Panc1 (cell line): Measurements from ENCODE around the gene NCDN. TPM values are rescaled to one million over a fixed set of nuclear protein-coding genes. Genes with fewer than 3 reads are reported as not detected.

ENCODE experiments used
- ATAC-seq: fragments of 200-7000 bp; cut with Tn5 transposase; 2 replicates; pipeline ENCODE4 v1.9.1; 2020; ENCODE audit warnings: mild to moderate bottlenecking, moderate library complexity
- BruUV-seq: library from RNA; stranded (reverse); fragments of 400-500 nt; replicated peaks from 2 replicates; lab custom pipeline; 2021; lab: Mats Ljungman, UMichigan
- CTCF ChIA-PET: fragments of 300-600 bp; sonication (Branson Sonifier 250); formaldehyde crosslinking; loops from one replicate; lab custom pipeline; 2022; ENCODE audit warnings: antibody characterized with exemption; lab: Charles Lee
- POLR2A ChIA-PET: fragments of 300-600 bp; sonication (Branson Sonifier 250); formaldehyde crosslinking; loops from one replicate; lab custom pipeline; 2022; ENCODE audit warnings: antibody characterized with exemption; lab: Charles Lee
- DNase-seq: peaks from one replicate; pipeline ENCODE4 v3.0.0-alpha.2; 2010; ENCODE audit warnings: low read depth, low spot score
- H3K27ac ChIP-seq: 2 replicates; pipeline ENCODE4 v1.5.1; 2011; ENCODE audit warnings: mild to moderate bottlenecking, low read length, inconsistent platforms
- H3K27me3 ChIP-seq: fragments of 200-500 bp; sonication (Bioruptor generic); 2 replicates; pipeline ENCODE4 v1.6.0; 2014; ENCODE audit warnings: low read length, inconsistent platforms; ENCODE audit not compliant: control insufficient read depth, insufficient read depth
- H3K36me3 ChIP-seq: fragments of 200-500 bp; sonication (Bioruptor generic); 2 replicates; pipeline ENCODE4 v1.5.1; 2014; ENCODE audit warnings: inconsistent platforms, mild to moderate bottlenecking, low read length, moderate library complexity; ENCODE audit not compliant: control insufficient read depth, insufficient read depth
- H3K4me1 ChIP-seq: 2 replicates; pipeline ENCODE4 v1.5.1; 2011; ENCODE audit warnings: inconsistent platforms, mild to moderate bottlenecking, low read length, moderate library complexity; ENCODE audit not compliant: control insufficient read depth, insufficient read depth
- H3K4me3 ChIP-seq, 2 experiments: 2 replicates each; pipeline ENCODE4 v1.5.1; 2011 to 2012; ENCODE audit warnings: low read depth in 2 of 2, low read length in 2 of 2, mild to moderate bottlenecking in 2 of 2, inconsistent platforms in 1 of 2, moderate library complexity in 1 of 2
- H3K9me3 ChIP-seq: fragments of 200-500 bp; sonication (Bioruptor generic); 2 replicates; pipeline ENCODE4 v1.5.1; 2014; ENCODE audit warnings: low read depth, mild to moderate bottlenecking, inconsistent platforms, low read length, moderate library complexity; ENCODE audit not compliant: control insufficient read depth, insufficient read depth
- POLR2AphosphoS5 ChIP-seq: IDR thresholded peaks from 2 replicates; pipeline ENCODE4 v1.6.1; 2012; ENCODE audit warnings: mild to moderate bottlenecking, low read depth, low read length, moderate library complexity
- REST ChIP-seq, 2 experiments: IDR thresholded peaks; 2 replicates each; pipeline ENCODE4 v1.6.1; 2011 to 2012; ENCODE audit warnings: low read depth in 2 of 2, control low read depth in 1 of 2, low read length in 1 of 2, mild to moderate bottlenecking in 1 of 2, moderate library complexity in 1 of 2; ENCODE audit not compliant: insufficient read depth in 1 of 2
- SIN3A ChIP-seq: IDR thresholded peaks from 2 replicates; pipeline ENCODE4 v1.6.1; 2012; ENCODE audit warnings: low read depth, mild to moderate bottlenecking, low read length, moderate library complexity, borderline replicate concordance; ENCODE audit not compliant: insufficient read depth
- TCF7L2 ChIP-seq: IDR thresholded peaks from 2 replicates; pipeline ENCODE4 v1.6.1; 2011; ENCODE audit warnings: mild to moderate bottlenecking, low read depth, low read length, inconsistent platforms
- in situ Hi-C: cut with HindIII; loops from 2 replicates; pipeline ENCODE4 v1.10.0; 2016; ENCODE audit warnings: low sequenced_read_pairs, low pct_unique_long_range_greater_than_20kb
- intact Hi-C: fragments of 100-400 bp; cut with micrococcal nuclease; formaldehyde crosslinking; loops from one replicate; pipeline ENCODE4 v1.10.0; 2022; ENCODE audit not compliant: unreplicated experiment
- total RNA-seq: library from RNA; stranded (reverse); gene quantifications from one replicate; pipeline ENCODE4 v1.2.1, GENCODE V29; 2021; ENCODE audit not compliant: unreplicated experiment
- TF ChIP-seq, protein P1 (sequence below): fragments of 450-650 bp; IDR thresholded peaks from 2 replicates; pipeline ENCODE4 v1.5.1; 2017; ENCODE audit warnings: mild to moderate bottlenecking

Gene NCDN
- total RNA-seq, 1 experiment from 2014 or later, result 64.1 TPM

- DNase-seq, result no peak
- ChIA-PET POLR2A (interaction anchor here (0.5 to 0.7 kb wide), 3 partner anchors 12 to 131 kb away, joined by 3 to 6 read pairs (median 5); no protein-coding TSS in a partner anchor), CTCF (no interaction called here)
- no peak for ATAC-seq
- no peak overlapping the region for H3K4me3 ChIP-seq
- no peaks in the 10 kb centered on the region for H3K9me3 ChIP-seq
- H3K4me1 ChIP-seq, result no peaks in the 10 kb centered on the region
- intact Hi-C loops, result no loop called here
- no peak overlapping the region for H3K27ac ChIP-seq
- H3K27me3 ChIP-seq, result no peaks in the 10 kb centered on the region
- TF ChIP-seq, protein P1, sequence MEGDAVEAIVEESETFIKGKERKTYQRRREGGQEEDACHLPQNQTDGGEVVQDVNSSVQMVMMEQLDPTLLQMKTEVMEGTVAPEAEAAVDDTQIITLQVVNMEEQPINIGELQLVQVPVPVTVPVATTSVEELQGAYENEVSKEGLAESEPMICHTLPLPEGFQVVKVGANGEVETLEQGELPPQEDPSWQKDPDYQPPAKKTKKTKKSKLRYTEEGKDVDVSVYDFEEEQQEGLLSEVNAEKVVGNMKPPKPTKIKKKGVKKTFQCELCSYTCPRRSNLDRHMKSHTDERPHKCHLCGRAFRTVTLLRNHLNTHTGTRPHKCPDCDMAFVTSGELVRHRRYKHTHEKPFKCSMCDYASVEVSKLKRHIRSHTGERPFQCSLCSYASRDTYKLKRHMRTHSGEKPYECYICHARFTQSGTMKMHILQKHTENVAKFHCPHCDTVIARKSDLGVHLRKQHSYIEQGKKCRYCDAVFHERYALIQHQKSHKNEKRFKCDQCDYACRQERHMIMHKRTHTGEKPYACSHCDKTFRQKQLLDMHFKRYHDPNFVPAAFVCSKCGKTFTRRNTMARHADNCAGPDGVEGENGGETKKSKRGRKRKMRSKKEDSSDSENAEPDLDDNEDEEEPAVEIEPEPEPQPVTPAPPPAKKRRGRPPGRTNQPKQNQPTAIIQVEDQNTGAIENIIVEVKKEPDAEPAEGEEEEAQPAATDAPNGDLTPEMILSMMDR, result no peak
- TF ChIP-seq TCF7L2 (no peak), REST (IDR thresholded peaks at IDR 0.05; ENCODE audit: insufficient read depth in 1 of 2, low read depth in 2 of 2, low read length in 1 of 2) (no peak), SIN3A (no peak), POLR2AphosphoS5 (no peak)
- no TSS peak for BruUV-seq
- H3K36me3 ChIP-seq, result peaks cover 42% of the 10 kb centered on the region
- in situ Hi-C loops, result no loop called here
These were observed 54.1 kb downstream of the NCDN start for GRCh38 chr1:35611655-35612054.

- H3K27ac ChIP-seq, result no peak overlapping the region
- no peak overlapping the region for H3K4me3 ChIP-seq
- no TSS peak for BruUV-seq
- H3K36me3 ChIP-seq, result peaks cover 36% of the 10 kb centered on the region
- no peaks in the 10 kb centered on the region for H3K27me3 ChIP-seq
- in situ Hi-C loops, result no loop called here
- no peak for TF ChIP-seq REST (IDR thresholded peaks at IDR 0.05; ENCODE audit: insufficient read depth in 1 of 2, low read depth in 2 of 2, low read length in 1 of 2)
- no peak for TF ChIP-seq SIN3A
- TF ChIP-seq TCF7L2, result no peak
- no peak for TF ChIP-seq POLR2AphosphoS5
- TF ChIP-seq, protein P1, result no peak
- no peaks in the 10 kb centered on the region for H3K9me3 ChIP-seq
- DNase-seq (no peak), ATAC-seq (no peak)
- CTCF ChIA-PET, result no interaction called here
- POLR2A ChIA-PET, result no interaction called here
- no peaks in the 10 kb centered on the region for H3K4me1 ChIP-seq
- intact Hi-C loops, result no loop called here
These were observed 57.8 kb downstream of the NCDN start for GRCh38 chr1:35615440-35615839.

Other genes with a start within 250 kb of the NCDN start
- gene KIAA0319L, start 396 bp upstream of the NCDN start, total RNA-seq, result 60.0 TPM
- gene TFAP2E, start 15.5 kb downstream of the NCDN start, total RNA-seq, result 3.2 TPM
- gene PSMB2, start 83.7 kb downstream of the NCDN start, total RNA-seq, result 95.0 TPM
- gene C1orf216, start 161.1 kb downstream of the NCDN start, total RNA-seq, result 28.0 TPM
- gene CLSPN, start 212.2 kb downstream of the NCDN start, total RNA-seq, result 52.1 TPM